NOMO-1 (cell line): Measurements from ENCODE around the gene MRPL37.
"Not testable (repeated sequence)": the region's sequence is repeated elsewhere in the genome, so short reads cannot be mapped to it uniquely, and the experiment has no call there.

Experiments
- DNase-seq, 2 experiments: peaks; one replicate each; lab custom pipeline; 2025; ENCODE audit not compliant: unreplicated experiment in 2 of 2; lab: John Stamatoyannopoulos, UW

The MRPL37 gene

GRCh38 chr1:54218883-54219687 lies 19.1 kb downstream of the MRPL37 start:
- DNase-seq: no peak

DNA sequence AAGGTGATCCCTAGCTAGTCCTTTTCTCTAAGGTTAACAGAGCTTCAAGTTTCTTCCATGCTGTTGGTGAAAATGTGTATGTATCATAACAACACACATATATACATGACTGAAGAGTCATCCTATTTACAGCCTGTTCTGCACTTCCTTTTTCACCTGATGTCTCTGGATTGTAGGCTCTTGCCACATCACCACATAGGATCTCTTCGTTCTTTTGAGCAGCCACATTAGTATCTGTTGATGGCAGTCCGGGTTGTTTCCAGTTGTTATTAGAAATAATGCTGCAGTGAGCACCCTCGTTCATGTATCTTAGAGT lies 19.7 kb downstream of the MRPL37 start:
- peak in 1 of 2 experiments; percentile 4 for DNase-seq

DNA sequence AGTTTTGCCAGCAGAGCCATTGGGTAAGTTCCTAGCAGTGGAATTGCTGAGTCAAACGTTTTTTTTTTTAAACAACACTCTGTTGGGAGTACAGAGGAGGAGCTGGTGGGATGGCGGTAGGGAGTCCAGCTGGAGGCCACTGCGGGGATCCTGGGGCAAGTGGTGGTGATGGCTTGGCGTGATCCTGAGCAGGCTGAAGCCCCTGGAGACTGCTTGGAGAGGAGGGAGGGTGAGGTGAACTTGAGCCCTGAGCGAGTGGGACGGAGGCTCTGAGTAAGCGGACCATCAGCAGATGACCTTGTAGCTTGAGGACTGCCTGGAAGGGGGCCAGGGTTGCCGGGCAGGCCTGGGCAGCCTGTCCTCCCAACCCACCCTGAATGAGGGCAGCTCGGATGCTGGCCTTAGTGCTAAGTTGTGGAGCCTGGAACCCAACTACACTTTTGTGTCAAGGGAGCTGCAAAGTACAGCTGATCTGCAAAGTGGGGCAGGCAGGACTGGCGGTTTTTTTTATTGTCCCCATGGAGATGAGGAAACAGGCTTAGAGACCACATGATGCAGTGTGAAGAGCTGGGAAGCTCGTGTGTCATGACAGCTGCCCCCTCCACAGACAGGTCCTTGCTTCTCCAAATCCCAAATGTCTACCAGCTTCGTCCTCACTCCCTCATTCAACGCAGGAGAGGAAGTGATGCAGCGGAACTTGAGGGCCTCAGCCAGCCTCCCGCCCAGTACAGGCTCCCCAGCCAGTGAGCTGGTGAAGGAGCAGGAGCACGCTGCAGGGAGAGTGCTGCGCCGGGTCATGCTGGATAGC lies 20.2 kb downstream of the MRPL37 start:
- DNase-seq: peak; percentile 40 to 47

DNA sequence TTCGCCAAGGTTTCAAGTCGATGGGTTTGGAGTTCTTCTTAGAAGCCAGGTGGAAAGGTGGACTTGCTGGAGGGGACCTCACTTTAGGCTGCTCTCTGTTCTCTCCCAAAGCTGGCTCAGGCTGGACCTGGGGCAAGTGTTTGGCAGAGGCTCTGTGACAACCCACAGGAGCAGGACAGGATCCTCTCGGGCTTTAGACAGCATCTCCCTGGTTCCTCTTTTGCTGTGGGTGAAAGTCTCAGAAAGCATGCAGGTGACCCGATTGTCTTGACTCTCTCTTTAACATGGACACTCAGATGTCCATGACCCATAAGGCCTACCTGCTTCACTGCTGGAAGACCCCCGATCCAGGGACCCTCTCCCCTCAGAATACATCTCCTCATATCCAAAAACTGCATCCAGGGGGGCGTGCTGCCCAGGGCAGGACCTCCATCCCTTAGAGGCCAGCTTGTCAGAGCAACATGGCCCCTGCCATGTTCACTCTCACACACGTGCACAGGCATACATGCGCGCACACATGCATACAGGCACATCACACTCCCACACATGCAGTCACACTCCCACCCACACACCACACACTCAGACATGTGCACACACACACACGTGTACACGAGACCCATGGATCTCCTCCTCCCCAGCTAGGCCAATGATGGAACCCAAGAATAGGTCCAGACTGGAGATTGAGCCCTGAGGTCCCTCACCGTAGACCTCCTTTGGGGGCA lies 21.3 kb downstream of the MRPL37 start:
- DNase-seq: no peak

DNA sequence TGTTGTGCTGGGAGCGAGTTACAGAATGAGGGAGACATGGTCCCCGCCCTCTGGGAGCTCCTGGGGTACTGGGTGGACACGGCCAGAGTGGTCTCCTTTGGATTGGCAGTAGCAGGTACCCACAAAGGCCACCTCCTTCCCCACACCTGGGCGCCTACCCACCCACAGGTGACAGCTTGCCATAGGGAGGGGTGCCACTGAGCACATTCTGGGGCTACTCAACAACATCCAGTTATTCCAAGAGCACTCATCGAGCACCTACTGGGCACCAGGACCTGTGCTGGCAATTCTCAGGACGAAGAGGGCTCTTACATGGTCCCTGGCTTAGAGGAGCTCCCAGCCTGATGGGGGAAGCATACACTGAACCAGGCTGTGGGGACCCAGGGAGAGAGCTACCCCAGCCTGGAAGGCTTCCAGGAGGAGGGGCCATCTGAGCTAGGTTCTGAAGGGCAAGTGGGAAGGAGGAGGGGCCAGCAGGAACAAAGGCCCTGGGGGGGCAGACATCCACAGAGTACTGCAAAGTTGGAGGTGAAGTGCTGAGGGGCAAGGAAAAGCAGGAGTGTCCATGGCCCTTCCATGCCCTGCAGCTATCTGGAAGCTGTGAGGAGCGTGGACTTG lies 22.0 kb downstream of the MRPL37 start:
- no peak for DNase-seq

DNA sequence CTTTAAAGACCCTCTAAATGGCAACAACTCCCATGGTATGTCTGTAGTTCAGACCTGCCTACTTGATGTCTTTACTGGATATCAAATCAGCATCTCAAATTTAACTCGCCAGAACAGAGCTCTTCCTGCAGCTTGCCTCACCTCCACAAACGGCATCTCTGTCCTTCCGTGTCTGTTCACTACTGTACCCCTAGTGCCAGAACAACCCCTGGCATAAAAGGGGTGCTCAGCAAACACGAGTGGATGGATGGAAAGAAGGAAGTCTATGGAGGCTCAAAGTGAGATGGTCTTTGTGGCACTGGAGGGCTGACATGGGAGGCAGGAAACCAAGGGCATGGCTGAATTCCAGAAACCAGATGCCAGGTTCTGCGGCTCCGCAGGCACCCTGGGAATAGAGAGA lies 22.7 kb downstream of the MRPL37 start:
- no peak for DNase-seq

DNA sequence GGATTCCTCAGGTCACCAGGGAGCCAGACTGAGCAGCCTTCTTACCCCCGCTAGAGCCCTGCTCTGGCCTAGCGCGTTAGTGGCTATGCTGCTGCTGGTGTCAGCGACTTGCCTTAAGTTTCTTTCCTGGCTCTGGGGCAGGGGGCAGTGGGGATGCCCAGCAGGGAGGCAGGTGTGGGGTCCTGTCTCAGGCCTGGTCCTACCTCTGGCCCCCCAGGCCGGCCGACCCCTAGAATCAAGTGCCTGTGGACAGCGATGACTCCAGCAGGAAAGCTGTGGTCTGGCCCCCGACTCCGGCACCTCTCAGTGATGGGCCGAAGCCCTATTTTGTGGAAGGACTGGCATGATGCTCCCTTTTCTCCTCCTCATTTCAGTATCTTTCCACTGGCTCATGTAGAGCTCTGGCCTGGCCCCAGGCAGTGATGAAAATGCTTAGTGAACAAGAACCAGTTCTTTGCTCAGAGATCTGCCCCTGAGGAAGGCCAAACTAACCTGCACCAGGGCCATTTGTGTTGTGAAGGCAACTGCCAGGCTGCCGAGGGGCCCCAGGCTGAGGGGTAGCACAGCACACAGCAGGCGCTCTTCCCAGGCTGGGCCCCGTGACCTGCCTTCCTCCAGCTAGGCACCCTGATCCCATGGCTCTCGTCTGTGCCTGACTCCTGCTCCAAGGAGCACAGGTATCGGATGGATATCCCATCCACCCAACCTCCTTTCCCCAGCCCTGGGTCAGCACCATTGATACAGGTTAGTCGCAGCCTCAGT lies 23.7 kb downstream of the MRPL37 start:
- DNase-seq: no peak

DNA sequence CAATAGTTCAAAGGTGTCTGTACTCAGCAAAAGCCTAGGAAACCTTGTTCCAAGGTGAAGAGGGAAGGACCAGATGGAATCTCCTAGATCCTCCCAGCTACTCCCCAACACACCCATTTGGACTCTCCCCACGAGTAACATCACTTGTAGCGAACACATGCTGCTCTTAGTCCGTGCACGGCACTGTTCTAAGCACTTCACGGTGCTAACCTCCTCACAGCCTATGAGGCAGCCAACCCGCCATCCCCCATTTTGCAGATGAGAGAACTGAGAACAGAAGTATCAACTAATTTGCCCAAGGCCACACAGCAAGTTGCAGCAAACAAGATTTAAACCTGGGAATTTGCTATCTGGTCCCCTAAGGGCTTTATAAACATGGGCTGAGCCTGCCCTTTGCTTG lies 24.3 kb downstream of the MRPL37 start:
- DNase-seq: no peak

GRCh38 chr1:54225378-54225777 lies 25.4 kb downstream of the MRPL37 start:
- no peak for DNase-seq

DNA sequence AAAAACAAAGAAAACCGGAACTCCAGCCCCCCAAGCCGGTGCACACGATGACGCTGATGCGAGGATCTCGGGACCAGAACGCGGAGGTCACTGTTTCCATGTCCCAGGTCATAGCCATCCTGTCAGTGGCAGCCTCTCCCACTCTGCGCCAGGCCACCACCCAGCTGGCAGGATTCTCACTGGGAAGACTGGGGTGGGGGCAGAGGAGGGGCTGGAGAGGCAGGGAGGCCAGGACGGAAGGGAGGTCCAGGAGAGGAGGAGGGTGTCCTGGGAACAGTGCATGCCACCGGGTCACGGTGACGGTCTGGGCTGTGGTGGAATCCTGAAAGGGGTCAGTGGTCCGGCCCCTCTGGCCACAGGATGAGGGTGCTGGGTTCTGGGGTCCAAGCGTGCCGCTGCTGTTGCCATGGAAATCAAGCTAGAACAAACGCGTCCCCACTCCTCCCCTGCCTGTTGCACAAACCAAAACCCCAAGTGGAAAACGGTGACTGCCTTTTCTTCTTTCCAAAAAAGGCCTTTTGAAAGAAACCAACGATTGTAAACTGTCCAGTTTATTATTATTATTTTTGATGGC lies 26.1 kb downstream of the MRPL37 start:
- DNase-seq: no peak

DNA sequence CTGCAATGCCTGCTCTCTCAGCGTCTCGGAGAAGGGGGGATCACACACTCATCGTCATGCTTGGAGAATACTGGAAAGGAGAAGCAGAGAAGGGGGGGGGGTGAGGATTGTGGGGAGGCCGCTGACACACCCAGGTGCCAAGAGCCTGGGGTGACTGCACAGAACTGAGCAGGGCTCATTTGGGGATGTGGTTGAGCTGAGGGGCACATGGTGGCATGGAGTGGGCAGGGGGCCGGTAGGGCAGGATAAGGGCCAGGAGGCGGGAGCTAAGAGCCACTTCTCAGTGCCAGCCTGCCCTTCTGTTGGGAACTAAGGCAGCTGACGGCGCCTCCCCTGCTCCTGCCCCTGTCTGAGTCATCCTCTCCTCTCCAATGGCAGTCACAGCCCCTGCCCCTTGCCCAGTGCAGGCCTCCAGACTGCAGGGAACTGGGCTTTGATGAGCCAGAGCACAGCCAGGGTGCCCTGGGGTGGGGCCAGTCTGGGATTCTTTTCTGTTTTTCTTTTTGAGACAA lies 27.2 kb downstream of the MRPL37 start:
- DNase-seq: peak in 1 of 2 experiments; percentile 8

- peak; percentile 25 for DNase-seq
Observed at GRCh38 chr1:54227891-54228310, 27.9 kb downstream of the MRPL37 start.

- DNase-seq: no peak
Observed at GRCh38 chr1:54228638-54229079, 28.7 kb downstream of the MRPL37 start.

- DNase-seq: no peak
Observed at GRCh38 chr1:54229281-54229891, 29.4 kb downstream of the MRPL37 start.

DNA sequence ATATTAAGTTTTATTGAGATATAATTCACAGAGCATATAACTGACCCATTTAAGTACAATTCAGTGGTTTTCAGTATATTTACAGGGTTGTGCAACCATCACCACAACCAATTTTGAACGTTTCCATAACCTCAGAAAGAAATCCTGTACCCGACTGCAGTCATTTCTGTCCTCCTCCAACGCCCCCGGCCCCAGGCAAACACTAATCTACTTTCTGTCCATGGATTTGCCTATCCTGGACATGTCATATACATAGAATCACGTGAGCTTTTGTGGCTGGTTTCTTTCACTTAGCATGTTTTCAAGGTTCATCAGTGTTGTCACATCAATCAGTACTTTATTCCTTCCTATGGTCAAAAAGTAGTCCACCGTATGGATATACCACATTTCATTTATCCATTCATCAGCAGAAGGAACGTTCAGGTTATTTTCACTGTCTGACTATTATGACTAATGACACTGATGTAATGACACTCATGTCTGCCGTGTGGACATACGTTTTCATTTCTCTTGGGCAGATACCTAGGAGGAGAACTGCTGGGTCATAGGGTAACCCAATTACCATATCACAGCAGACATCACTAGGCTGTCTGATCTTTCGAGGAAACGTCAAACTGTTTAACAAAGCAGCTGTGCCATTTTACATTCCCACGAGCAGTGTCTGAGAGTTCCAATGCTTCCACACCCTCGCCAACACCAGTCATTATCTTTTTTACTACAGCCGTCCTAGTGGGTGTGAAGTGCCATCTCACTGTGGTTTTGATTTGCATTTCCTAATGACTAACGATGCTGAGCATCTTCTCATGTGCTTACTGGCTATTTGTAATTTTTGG lies 30.8 kb downstream of the MRPL37 start:
- peak; percentile 56 to 66 for DNase-seq

DNA sequence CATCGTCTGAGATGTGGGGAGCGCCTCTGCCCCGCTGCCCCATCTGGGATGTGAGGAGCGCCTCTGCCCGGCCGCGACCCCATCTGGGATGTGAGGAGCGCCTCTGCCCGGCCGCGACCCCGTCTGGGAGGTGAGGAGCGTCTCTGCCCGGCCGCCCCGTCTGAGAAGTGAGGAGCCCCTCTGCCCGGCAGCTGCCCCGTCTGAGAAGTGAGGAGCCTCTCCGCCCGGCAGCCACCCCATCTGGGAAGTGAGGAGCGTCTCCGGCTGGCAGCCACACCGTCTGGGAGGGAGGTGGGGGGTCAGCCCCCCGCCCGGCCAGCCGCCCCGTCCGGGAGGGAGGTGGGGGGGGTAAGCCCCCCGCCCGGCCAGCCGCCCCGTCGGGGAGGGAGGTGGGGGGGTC lies 33.2 kb downstream of the MRPL37 start:
- DNase-seq: not testable (repeated sequence)

DNA sequence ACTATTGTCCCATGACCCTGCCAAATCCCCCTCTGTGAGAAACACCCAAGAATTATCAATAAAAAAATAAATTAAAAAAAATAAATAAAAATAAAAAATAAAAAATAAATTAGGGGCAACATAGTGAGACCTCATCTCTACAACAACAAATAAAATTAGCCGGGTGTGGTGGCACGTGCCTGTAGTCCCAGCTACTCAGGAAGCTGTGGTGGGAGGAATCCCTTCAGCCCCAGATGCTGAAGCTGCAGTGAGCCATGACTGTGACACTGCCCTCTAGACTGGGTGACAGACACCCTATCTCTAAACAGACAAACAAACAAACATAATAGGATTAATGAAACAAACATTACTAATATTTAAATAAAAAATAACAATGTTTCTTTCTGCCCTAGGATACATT lies 34.3 kb downstream of the MRPL37 start:
- no peak for DNase-seq

- DNase-seq: no peak
Observed at GRCh38 chr1:54237586-54237985, 37.6 kb downstream of the MRPL37 start.
